ENCODE measurements around the gene SCAF4. TPM values are rescaled to one million over a fixed set of nuclear protein-coding genes. Genes with fewer than 3 reads are reported as not detected.

SCAF4 gene
- total and polyA plus RNA-seq, 10 of the 15 experiments (the other 5 are each of a cell fraction or from before 2014, with no cell fraction given) = 4.3 to 49.3 (median 16.0) TPM

DNA sequence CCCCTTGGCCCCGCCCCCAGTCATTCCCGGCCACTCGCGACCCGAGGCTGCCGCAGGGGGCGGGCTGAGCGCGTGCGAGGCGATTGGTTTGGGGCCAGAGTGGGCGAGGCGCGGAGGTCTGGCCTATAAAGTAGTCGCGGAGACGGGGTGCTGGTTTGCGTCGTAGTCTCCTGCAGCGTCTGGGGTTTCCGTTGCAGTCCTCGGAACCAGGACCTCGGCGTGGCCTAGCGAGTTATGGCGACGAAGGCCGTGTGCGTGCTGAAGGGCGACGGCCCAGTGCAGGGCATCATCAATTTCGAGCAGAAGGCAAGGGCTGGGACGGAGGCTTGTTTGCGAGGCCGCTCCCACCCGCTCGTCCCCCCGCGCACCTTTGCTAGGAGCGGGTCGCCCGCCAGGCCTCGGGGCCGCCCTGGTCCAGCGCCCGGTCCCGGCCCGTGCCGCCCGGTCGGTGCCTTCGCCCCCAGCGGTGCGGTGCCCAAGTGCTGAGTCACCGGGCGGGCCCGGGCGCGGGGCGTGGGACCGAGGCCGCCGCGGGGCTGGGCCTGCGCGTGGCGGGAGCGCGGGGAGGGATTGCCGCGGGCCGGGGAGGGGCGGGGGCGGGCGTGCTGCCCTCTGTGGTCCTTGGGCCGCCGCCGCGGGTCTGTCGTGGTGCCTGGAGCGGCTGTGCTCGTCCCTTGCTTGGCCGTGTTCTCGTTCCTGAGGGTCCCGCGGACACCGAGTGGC lies 72.2 kb downstream of the SCAF4 start, which contains the start of gene SOD1 (continued):
- TF ChIP-seq, protein P1, sequence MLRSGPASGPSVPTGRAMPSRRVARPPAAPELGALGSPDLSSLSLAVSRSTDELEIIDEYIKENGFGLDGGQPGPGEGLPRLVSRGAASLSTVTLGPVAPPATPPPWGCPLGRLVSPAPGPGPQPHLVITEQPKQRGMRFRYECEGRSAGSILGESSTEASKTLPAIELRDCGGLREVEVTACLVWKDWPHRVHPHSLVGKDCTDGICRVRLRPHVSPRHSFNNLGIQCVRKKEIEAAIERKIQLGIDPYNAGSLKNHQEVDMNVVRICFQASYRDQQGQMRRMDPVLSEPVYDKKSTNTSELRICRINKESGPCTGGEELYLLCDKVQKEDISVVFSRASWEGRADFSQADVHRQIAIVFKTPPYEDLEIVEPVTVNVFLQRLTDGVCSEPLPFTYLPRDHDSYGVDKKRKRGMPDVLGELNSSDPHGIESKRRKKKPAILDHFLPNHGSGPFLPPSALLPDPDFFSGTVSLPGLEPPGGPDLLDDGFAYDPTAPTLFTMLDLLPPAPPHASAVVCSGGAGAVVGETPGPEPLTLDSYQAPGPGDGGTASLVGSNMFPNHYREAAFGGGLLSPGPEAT (IDR thresholded peaks at IDR 0.05; ENCODE audit: low read depth) = no peak
- peak; percentile 32 for TF ChIP-seq KLF5 (IDR thresholded peaks at IDR 0.05; ENCODE audit: partially characterized antibody)
- TF ChIP-seq, protein P2, sequence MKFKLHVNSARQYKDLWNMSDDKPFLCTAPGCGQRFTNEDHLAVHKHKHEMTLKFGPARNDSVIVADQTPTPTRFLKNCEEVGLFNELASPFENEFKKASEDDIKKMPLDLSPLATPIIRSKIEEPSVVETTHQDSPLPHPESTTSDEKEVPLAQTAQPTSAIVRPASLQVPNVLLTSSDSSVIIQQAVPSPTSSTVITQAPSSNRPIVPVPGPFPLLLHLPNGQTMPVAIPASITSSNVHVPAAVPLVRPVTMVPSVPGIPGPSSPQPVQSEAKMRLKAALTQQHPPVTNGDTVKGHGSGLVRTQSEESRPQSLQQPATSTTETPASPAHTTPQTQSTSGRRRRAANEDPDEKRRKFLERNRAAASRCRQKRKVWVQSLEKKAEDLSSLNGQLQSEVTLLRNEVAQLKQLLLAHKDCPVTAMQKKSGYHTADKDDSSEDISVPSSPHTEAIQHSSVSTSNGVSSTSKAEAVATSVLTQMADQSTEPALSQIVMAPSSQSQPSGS (IDR thresholded peaks at IDR 0.05; ENCODE audit: low read length) = no peak
- TF ChIP-seq, protein P3, sequence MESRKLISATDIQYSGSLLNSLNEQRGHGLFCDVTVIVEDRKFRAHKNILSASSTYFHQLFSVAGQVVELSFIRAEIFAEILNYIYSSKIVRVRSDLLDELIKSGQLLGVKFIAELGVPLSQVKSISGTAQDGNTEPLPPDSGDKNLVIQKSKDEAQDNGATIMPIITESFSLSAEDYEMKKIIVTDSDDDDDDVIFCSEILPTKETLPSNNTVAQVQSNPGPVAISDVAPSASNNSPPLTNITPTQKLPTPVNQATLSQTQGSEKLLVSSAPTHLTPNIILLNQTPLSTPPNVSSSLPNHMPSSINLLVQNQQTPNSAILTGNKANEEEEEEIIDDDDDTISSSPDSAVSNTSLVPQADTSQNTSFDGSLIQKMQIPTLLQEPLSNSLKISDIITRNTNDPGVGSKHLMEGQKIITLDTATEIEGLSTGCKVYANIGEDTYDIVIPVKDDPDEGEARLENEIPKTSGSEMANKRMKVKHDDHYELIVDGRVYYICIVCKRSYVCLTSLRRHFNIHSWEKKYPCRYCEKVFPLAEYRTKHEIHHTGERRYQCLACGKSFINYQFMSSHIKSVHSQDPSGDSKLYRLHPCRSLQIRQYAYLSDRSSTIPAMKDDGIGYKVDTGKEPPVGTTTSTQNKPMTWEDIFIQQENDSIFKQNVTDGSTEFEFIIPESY (IDR thresholded peaks at IDR 0.05) = no peak
- TF ChIP-seq BHLHE40 (IDR thresholded peaks at IDR 0.05; ENCODE audit: borderline replicate concordance in 1 of 2, low read depth in 2 of 2, low read length in 1 of 2) = peak in 1 of 2 experiments; percentile 63; a peak in 2 of 4 replicates
- 0 out of 2 replicates have a peak, but pooled peaks have one; percentile 28 for TF ChIP-seq NR2F1 (conservative IDR thresholded peaks at IDR 0.05)
- TF ChIP-seq BCL11A (IDR thresholded peaks at IDR 0.05; ENCODE audit: low read depth, low read length) = no peak
- TF ChIP-seq, protein P4, sequence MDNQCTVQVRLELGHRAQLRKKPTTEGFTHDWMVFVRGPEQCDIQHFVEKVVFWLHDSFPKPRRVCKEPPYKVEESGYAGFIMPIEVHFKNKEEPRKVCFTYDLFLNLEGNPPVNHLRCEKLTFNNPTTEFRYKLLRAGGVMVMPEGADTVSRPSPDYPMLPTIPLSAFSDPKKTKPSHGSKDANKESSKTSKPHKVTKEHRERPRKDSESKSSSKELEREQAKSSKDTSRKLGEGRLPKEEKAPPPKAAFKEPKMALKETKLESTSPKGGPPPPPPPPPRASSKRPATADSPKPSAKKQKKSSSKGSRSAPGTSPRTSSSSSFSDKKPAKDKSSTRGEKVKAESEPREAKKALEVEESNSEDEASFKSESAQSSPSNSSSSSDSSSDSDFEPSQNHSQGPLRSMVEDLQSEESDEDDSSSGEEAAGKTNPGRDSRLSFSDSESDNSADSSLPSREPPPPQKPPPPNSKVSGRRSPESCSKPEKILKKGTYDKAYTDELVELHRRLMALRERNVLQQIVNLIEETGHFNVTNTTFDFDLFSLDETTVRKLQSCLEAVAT (IDR thresholded peaks at IDR 0.05) = no peak
- TF ChIP-seq, protein P5, sequence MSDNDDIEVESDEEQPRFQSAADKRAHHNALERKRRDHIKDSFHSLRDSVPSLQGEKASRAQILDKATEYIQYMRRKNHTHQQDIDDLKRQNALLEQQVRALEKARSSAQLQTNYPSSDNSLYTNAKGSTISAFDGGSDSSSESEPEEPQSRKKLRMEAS (IDR thresholded peaks at IDR 0.05; ENCODE audit: low read depth, low read length) = peak; percentile 63; the same call in 1 of the 2 replicates
- TF ChIP-seq YY1 (IDR thresholded peaks at IDR 0.05; ENCODE audit: low read depth, low read length) = no peak; the same call in 1 of the 2 replicates
- TF ChIP-seq HDAC6 (IDR thresholded peaks at IDR 0.05; ENCODE audit: unreplicated experiment) = peak; percentile 85
- TF ChIP-seq ZNF24 (IDR thresholded peaks at IDR 0.05) = no peak
- TF ChIP-seq IKZF2 (IDR thresholded peaks at IDR 0.05) = no peak
- TF ChIP-seq IRF4 (IDR thresholded peaks at IDR 0.05; ENCODE audit: low read depth, low read length) = 0 out of 2 replicates have a peak, but pooled peaks have one; percentile 16
- peak; percentile 60; the same call in 1 of the 2 replicates for TF ChIP-seq CHD2 (IDR thresholded peaks at IDR 0.05; ENCODE audit: borderline replicate concordance, low read depth, low read length)
- no peak for TF ChIP-seq SRF (IDR thresholded peaks at IDR 0.05; ENCODE audit: low read depth in 2 of 2, low read length in 2 of 2)
- TF ChIP-seq CREB1 (IDR thresholded peaks at IDR 0.05; ENCODE audit: low read depth) = peak; percentile 48; the same call in 1 of the 2 replicates
- no peak for TF ChIP-seq SIX5 (IDR thresholded peaks at IDR 0.05; ENCODE audit: low read depth, low read length, severe bottlenecking)
- TF ChIP-seq RUNX3 (IDR thresholded peaks at IDR 0.05; ENCODE audit: low read length) = peak; percentile 19; the same call in 1 of the 2 replicates
- no peak for TF ChIP-seq CBX5 (IDR thresholded peaks at IDR 0.05; ENCODE audit: low read depth)
- TF ChIP-seq, protein P6, sequence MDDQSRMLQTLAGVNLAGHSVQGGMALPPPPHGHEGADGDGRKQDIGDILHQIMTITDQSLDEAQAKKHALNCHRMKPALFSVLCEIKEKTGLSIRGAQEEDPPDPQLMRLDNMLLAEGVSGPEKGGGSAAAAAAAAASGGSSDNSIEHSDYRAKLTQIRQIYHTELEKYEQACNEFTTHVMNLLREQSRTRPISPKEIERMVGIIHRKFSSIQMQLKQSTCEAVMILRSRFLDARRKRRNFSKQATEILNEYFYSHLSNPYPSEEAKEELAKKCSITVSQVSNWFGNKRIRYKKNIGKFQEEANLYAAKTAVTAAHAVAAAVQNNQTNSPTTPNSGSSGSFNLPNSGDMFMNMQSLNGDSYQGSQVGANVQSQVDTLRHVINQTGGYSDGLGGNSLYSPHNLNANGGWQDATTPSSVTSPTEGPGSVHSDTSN (IDR thresholded peaks at IDR 0.05; ENCODE audit: insufficient replicate concordance, low read depth, low read length) = peak; percentile 3
